DND-41 (cell line): ENCODE measurements around the gene POU4F2.
"Not testable (repeated sequence)": the region's sequence is repeated elsewhere in the genome, so short reads cannot be mapped to it uniquely, and the experiment has no call there.

Experiments
- ATAC-seq: fragments of 200-7000 bp; cut with Tn5 transposase; 3 replicates; pipeline ENCODE4 v1.9.1; 2021; ENCODE audit warnings: low read depth; ENCODE audit not compliant: insufficient read depth
- DNase-seq: peaks from one replicate; pipeline ENCODE4 v3.0.0-alpha.2; 2020
- H2AFZ ChIP-seq: 2 replicates; pipeline ENCODE4 v1.6.0; 2012; ENCODE audit warnings: low read depth, low read length
- H3K27ac ChIP-seq: 2 replicates; pipeline ENCODE4 v1.5.1; 2012; ENCODE audit warnings: low read length, inconsistent platforms
- H3K27me3 ChIP-seq: fragments of 200-600 bp; sonication (generic); 2 replicates; pipeline ENCODE4 v1.6.0; 2012; ENCODE audit warnings: low read length, mild to moderate bottlenecking, inconsistent platforms; ENCODE audit not compliant: insufficient read depth, poor library complexity
- H3K36me3 ChIP-seq: 2 replicates; pipeline ENCODE4 v1.5.1; 2012; ENCODE audit warnings: low read length, inconsistent platforms; ENCODE audit not compliant: insufficient read depth
- H3K4me1 ChIP-seq: 2 replicates; pipeline ENCODE4 v1.5.1; 2012; ENCODE audit warnings: mild to moderate bottlenecking, low read length; ENCODE audit not compliant: insufficient read depth
- H3K4me2 ChIP-seq: 2 replicates; pipeline ENCODE4 v1.6.0; 2012; ENCODE audit warnings: mild to moderate bottlenecking, moderate library complexity, low read length, inconsistent platforms; ENCODE audit not compliant: insufficient read depth
- H3K4me3 ChIP-seq, 2 experiments: fragments of 200-600 bp in 1 of 2; shearing (Covaris generic) in 1 of 2; 2 replicates each; pipeline ENCODE4 v1.5.1; 2012 to 2016; ENCODE audit warnings: inconsistent platforms in 2 of 2, low read length in 2 of 2, mild to moderate bottlenecking in 2 of 2, low read depth in 1 of 2, moderate library complexity in 1 of 2
- H3K79me2 ChIP-seq: 2 replicates; pipeline ENCODE4 v1.6.0; 2012; ENCODE audit warnings: low read length, inconsistent platforms; ENCODE audit not compliant: insufficient read depth
- H3K9ac ChIP-seq: 2 replicates; pipeline ENCODE4 v1.6.0; 2012; ENCODE audit warnings: low read depth, mild to moderate bottlenecking, inconsistent platforms, low read length, moderate library complexity
- H3K9me3 ChIP-seq: 2 replicates; pipeline ENCODE4 v1.5.1; 2012; ENCODE audit warnings: low read length, moderate library complexity, mild to moderate bottlenecking, inconsistent platforms; ENCODE audit not compliant: insufficient read depth, severe bottlenecking
- H4K20me1 ChIP-seq: 2 replicates; pipeline ENCODE4 v1.6.0; 2012; ENCODE audit warnings: low read length; ENCODE audit not compliant: insufficient read depth
- CTCF ChIP-seq: IDR thresholded peaks from 2 replicates; pipeline ENCODE4 v1.5.1; 2012; ENCODE audit warnings: borderline replicate concordance, low read length, moderate library complexity, mild to moderate bottlenecking; ENCODE audit not compliant: poor library complexity, severe bottlenecking; ENCODE audit errors: extremely low read depth
- EZH2 ChIP-seq: IDR thresholded peaks from 3 replicates; pipeline ENCODE4 v1.6.1; 2012; ENCODE audit warnings: borderline replicate concordance, low read depth, mild to moderate bottlenecking, moderate library complexity, low read length, inconsistent platforms; ENCODE audit not compliant: severe bottlenecking

Gene POU4F2

GRCh38 chr4:146654687-146655520 lies 16.2 kb downstream of the POU4F2 start:
- no peaks in the 10 kb centered on the region for H3K9me3 ChIP-seq
- H3K79me2 ChIP-seq: no peaks in the 10 kb centered on the region
- H4K20me1 ChIP-seq: no peaks in the 10 kb centered on the region
- ATAC-seq (no peak), DNase-seq (no peak)
- H3K36me3 ChIP-seq: no peaks in the 10 kb centered on the region
- H3K4me3 ChIP-seq: no peak overlapping the region
- TF ChIP-seq CTCF (no peak), EZH2 (no peak)
- no peak overlapping the region for H3K27ac ChIP-seq
- H3K4me1 ChIP-seq: no peaks in the 10 kb centered on the region
- H3K9ac ChIP-seq: no peak overlapping the region
- no peak overlapping the region for H3K4me2 ChIP-seq
- H3K27me3 ChIP-seq: no peaks in the 10 kb centered on the region
- H2AFZ ChIP-seq: no peak overlapping the region

GRCh38 chr4:146655521-146655856 lies 16.8 kb downstream of the POU4F2 start:
- Histone ChIP-seq H4K20me1 (no peaks in the 10 kb centered on the region), H3K27me3 (no peaks in the 10 kb centered on the region), H3K79me2 (no peaks in the 10 kb centered on the region), H3K4me1 (no peaks in the 10 kb centered on the region), H3K27ac (no peak overlapping the region), H3K4me3 (no peak overlapping the region), H3K4me2 (no peak overlapping the region), H3K9ac (no peak overlapping the region), H2AFZ (no peak overlapping the region), H3K36me3 (no peaks in the 10 kb centered on the region), H3K9me3 (no peaks in the 10 kb centered on the region)
- TF ChIP-seq EZH2: no peak
- no peak for TF ChIP-seq CTCF
- DNase-seq (no peak), ATAC-seq (no peak)

GRCh38 chr4:146661367-146661766 lies 22.7 kb downstream of the POU4F2 start:
- ATAC-seq (no peak), DNase-seq (peak; percentile 27)
- Histone ChIP-seq H3K4me2 (no peak overlapping the region), H2AFZ (no peak overlapping the region), H3K27ac (no peak overlapping the region), H3K79me2 (no peaks in the 10 kb centered on the region), H3K9me3 (no peaks in the 10 kb centered on the region), H4K20me1 (no peaks in the 10 kb centered on the region), H3K9ac (no peak overlapping the region), H3K4me3 (no peak overlapping the region), H3K36me3 (no peaks in the 10 kb centered on the region), H3K4me1 (no peaks in the 10 kb centered on the region), H3K27me3 (no peaks in the 10 kb centered on the region)
- TF ChIP-seq CTCF: no peak
- no peak for TF ChIP-seq EZH2

GRCh38 chr4:146663968-146664311 lies 25.2 kb downstream of the POU4F2 start:
- H4K20me1 ChIP-seq, H3K9ac ChIP-seq, H3K9me3 ChIP-seq, H3K4me3 ChIP-seq, ATAC-seq, H3K4me1 ChIP-seq, DNase-seq, H3K27ac ChIP-seq, H2AFZ ChIP-seq, H3K36me3 ChIP-seq, H3K4me2 ChIP-seq, H3K79me2 ChIP-seq, H3K27me3 ChIP-seq: not testable (repeated sequence)
